Stimulated activated naive CD8-positive, alpha-beta T cell treated with anti-CD3 and anti-CD28 coated beads, Interleukin-15, Interleukin-2, amounts not matched to agents 100 ng/mL and 50 ng/mL, for 24 hours (primary cell): ENCODE measurements around the gene MRPL41.
"Not testable (repeated sequence)": the region's sequence is repeated elsewhere in the genome, so short reads cannot be mapped to it uniquely, and the experiment has no call there.

Experiments used
- H3K27ac Mint-ChIP-seq: one replicate; pipeline ENCODE4 v1.8.0; 2021; ENCODE audit warnings: mild to moderate bottlenecking, mixed read lengths
- H3K27me3 Mint-ChIP-seq: one replicate; pipeline ENCODE4 v1.8.0; 2021; ENCODE audit warnings: mixed read lengths
- H3K36me3 Mint-ChIP-seq: one replicate; pipeline ENCODE4 v1.8.0; 2021; ENCODE audit warnings: low read depth, mixed read lengths
- H3K4me1 Mint-ChIP-seq: one replicate; pipeline ENCODE4 v1.8.0; 2021; ENCODE audit warnings: low read depth, mixed read lengths
- H3K4me3 Mint-ChIP-seq: one replicate; pipeline ENCODE4 v1.8.0; 2021; ENCODE audit warnings: mild to moderate bottlenecking, mixed read lengths
- H3K9me3 Mint-ChIP-seq: one replicate; pipeline ENCODE4 v1.8.0; 2021; ENCODE audit warnings: mixed read lengths

MRPL41 gene

GRCh38 chr9:137516144-137516917, 35.3 kb upstream of the MRPL41 start:
- no peak overlapping the region for H3K4me3 Mint-ChIP-seq
- H3K4me1 Mint-ChIP-seq: peaks cover 3% of the 10 kb centered on the region
- H3K27ac Mint-ChIP-seq: no peak overlapping the region
- no peaks in the 10 kb centered on the region for H3K9me3 Mint-ChIP-seq
- no peaks in the 10 kb centered on the region for H3K36me3 Mint-ChIP-seq
- H3K27me3 Mint-ChIP-seq: no peaks in the 10 kb centered on the region

- not testable (repeated sequence) for H3K27ac Mint-ChIP-seq, H3K36me3 Mint-ChIP-seq, H3K4me1 Mint-ChIP-seq, H3K4me3 Mint-ChIP-seq, H3K9me3 Mint-ChIP-seq, H3K27me3 Mint-ChIP-seq
Observed at GRCh38 chr9:137518661-137519459, 32.8 kb upstream of the MRPL41 start.

- no peaks in the 10 kb centered on the region for H3K36me3 Mint-ChIP-seq
- H3K27me3 Mint-ChIP-seq: no peaks in the 10 kb centered on the region
- no peak overlapping the region for H3K4me3 Mint-ChIP-seq
- no peak overlapping the region for H3K27ac Mint-ChIP-seq
- no peaks in the 10 kb centered on the region for H3K4me1 Mint-ChIP-seq
- no peaks in the 10 kb centered on the region for H3K9me3 Mint-ChIP-seq
Observed at GRCh38 chr9:137519553-137519952, 32.1 kb upstream of the MRPL41 start.

GRCh38 chr9:137520614-137521404, 30.9 kb upstream of the MRPL41 start:
- no peaks in the 10 kb centered on the region for H3K9me3 Mint-ChIP-seq
- H3K4me3 Mint-ChIP-seq: no peak overlapping the region
- H3K36me3 Mint-ChIP-seq: no peaks in the 10 kb centered on the region
- H3K27me3 Mint-ChIP-seq: no peaks in the 10 kb centered on the region
- H3K27ac Mint-ChIP-seq: no peak overlapping the region
- H3K4me1 Mint-ChIP-seq: peaks cover 5% of the 10 kb centered on the region

- peaks cover 5% of the 10 kb centered on the region for H3K4me1 Mint-ChIP-seq
- no peaks in the 10 kb centered on the region for H3K36me3 Mint-ChIP-seq
- H3K27me3 Mint-ChIP-seq: no peaks in the 10 kb centered on the region
- no peaks in the 10 kb centered on the region for H3K9me3 Mint-ChIP-seq
- H3K4me3 Mint-ChIP-seq: no peak overlapping the region
- H3K27ac Mint-ChIP-seq: no peak overlapping the region
Observed at GRCh38 chr9:137521405-137521985, 30.2 kb upstream of the MRPL41 start.

GRCh38 chr9:137522746-137523455, 28.8 kb upstream of the MRPL41 start:
- Mint-ChIP-seq H3K9me3 (no peaks in the 10 kb centered on the region), H3K27me3 (no peaks in the 10 kb centered on the region), H3K4me3 (no peak overlapping the region), H3K36me3 (no peaks in the 10 kb centered on the region), H3K27ac (no peak overlapping the region), H3K4me1 (peaks cover 5% of the 10 kb centered on the region)

- no peaks in the 10 kb centered on the region for H3K36me3 Mint-ChIP-seq
- peaks cover 9% of the 10 kb centered on the region for H3K4me1 Mint-ChIP-seq
- H3K4me3 Mint-ChIP-seq: no peak overlapping the region
- no peaks in the 10 kb centered on the region for H3K27me3 Mint-ChIP-seq
- no peaks in the 10 kb centered on the region for H3K9me3 Mint-ChIP-seq
- H3K27ac Mint-ChIP-seq: no peak overlapping the region
Observed at GRCh38 chr9:137524161-137524980, 27.3 kb upstream of the MRPL41 start.

GRCh38 chr9:137524981-137525317, 26.7 kb upstream of the MRPL41 start:
- Mint-ChIP-seq H3K4me3 (no peak overlapping the region), H3K4me1 (peaks cover 11% of the 10 kb centered on the region), H3K36me3 (no peaks in the 10 kb centered on the region), H3K9me3 (no peaks in the 10 kb centered on the region), H3K27me3 (no peaks in the 10 kb centered on the region), H3K27ac (no peak overlapping the region)

- no peak overlapping the region for H3K27ac Mint-ChIP-seq
- H3K36me3 Mint-ChIP-seq: no peaks in the 10 kb centered on the region
- H3K27me3 Mint-ChIP-seq: no peaks in the 10 kb centered on the region
- no peak overlapping the region for H3K4me3 Mint-ChIP-seq
- peaks cover 17% of the 10 kb centered on the region for H3K4me1 Mint-ChIP-seq
- no peaks in the 10 kb centered on the region for H3K9me3 Mint-ChIP-seq
Observed at GRCh38 chr9:137530331-137530730, 21.3 kb upstream of the MRPL41 start.

GRCh38 chr9:137531099-137531765, 20.4 kb upstream of the MRPL41 start:
- Mint-ChIP-seq H3K36me3 (peaks cover 2% of the 10 kb centered on the region), H3K27ac (no peak overlapping the region), H3K4me3 (no peak overlapping the region), H3K9me3 (peaks cover 3% of the 10 kb centered on the region), H3K27me3 (no peaks in the 10 kb centered on the region), H3K4me1 (peaks cover 24% of the 10 kb centered on the region)

GRCh38 chr9:137532891-137533468, 18.7 kb upstream of the MRPL41 start:
- H3K27ac Mint-ChIP-seq, H3K27me3 Mint-ChIP-seq, H3K36me3 Mint-ChIP-seq, H3K9me3 Mint-ChIP-seq, H3K4me3 Mint-ChIP-seq: not testable (repeated sequence)
- H3K4me1 Mint-ChIP-seq: peaks cover 40% of the 10 kb centered on the region

- Mint-ChIP-seq H3K9me3 (peaks cover 8% of the 10 kb centered on the region), H3K4me3 (no peak overlapping the region), H3K4me1 (peaks cover 35% of the 10 kb centered on the region), H3K36me3 (peaks cover 7% of the 10 kb centered on the region), H3K27ac (peak overlapping the region; percentile 8), H3K27me3 (no peaks in the 10 kb centered on the region)
Observed at GRCh38 chr9:137534256-137535119, 17.2 kb upstream of the MRPL41 start.
